Posterior cingulate gyrus (tissue), 11 donors: Measurements from ENCODE around the gene C9orf43.

Experiments
- DNase-seq, 10 donors: peaks; one replicate each; pipeline versions ENCODE4 v3.0.0 to v3.0.0-alpha.2; 2020 to 2021; ENCODE audit warnings: mixed read lengths in 3 of 10
- intact Hi-C: fragments of 100-400 bp; cut with DNase I; formaldehyde crosslinking; loops from one replicate; pipeline ENCODE4 v1.15.1; 2023

The C9orf43 gene

GRCh38 chr9:113461943-113462342 is 51.4 kb downstream of the C9orf43 start:
- intact Hi-C loops: no loop called here
- DNase-seq: no peak

- intact Hi-C loops: no loop called here
Measured at GRCh38 chr9:113462781-113463286, 52.3 kb downstream of the C9orf43 start.

GRCh38 chr9:113463418-113464285 is 53.1 kb downstream of the C9orf43 start, which contains the start of gene RGS3:
TSS of gene RGS3 (plus strand) at chr9:113463727. CDS start at chr9:113463803, 76 bp downstream.
- peak in 5 of 10 donors; percentile 21 to 83 (median 74) for DNase-seq
- intact Hi-C loops: no loop called here

More at GRCh38 chr9:113462781-113463286, 52.3 kb downstream of the C9orf43 start:
- no peak for DNase-seq

DNA sequence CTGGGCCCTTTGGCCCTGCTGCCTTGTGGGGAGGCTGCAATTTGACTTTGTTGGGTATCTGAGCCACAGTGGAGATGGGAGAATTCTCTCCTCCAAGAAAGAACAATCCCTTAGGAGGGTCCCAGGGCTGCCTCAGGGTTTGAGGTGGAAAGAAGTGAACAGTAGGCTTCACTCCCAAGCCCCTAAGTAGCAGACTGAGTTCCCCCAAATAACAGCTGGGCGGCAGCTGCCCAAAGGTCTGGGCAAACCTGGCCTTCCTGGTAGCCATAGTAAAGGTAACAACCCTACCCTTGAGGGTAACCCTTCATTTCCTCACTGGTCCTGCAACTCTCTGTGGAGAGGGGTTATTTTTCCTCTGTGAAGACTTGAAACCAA is 53.7 kb downstream of the C9orf43 start:
- no peak for DNase-seq
- intact Hi-C loops: no loop called here

- intact Hi-C loops: no loop called here
- no peak for DNase-seq
Measured at GRCh38 chr9:113465599-113466140, 55.1 kb downstream of the C9orf43 start.

GRCh38 chr9:113467183-113467582 is 56.6 kb downstream of the C9orf43 start:
- intact Hi-C loops: no loop called here

GRCh38 chr9:113468716-113469448 is 58.3 kb downstream of the C9orf43 start:
- intact Hi-C loops: no loop called here
- DNase-seq: peak in 6 of 10 donors; percentile 23 to 93 (median 40)

More at GRCh38 chr9:113467183-113467582, 56.6 kb downstream of the C9orf43 start:
- DNase-seq: no peak

DNA sequence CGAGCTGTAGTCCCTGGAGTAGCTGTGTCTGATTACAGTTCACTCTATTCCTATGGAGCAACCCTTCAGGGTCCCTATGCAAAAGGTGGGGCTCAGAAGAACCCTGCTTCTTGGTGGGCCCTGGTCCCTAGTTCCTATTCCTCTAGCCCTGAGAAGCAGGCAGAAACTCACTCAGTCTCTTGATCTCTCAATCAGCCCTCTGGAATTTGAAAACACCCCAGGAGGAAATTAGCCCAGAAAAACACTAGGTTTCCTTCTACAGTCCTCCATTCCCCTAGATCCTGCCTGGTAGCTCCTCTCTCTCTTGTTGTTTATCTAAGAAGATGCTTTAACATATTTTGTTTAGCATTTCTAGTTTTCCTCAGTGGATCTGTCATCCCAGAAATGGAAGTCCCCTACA is 60.6 kb downstream of the C9orf43 start:
- no peak for DNase-seq
- intact Hi-C loops: no loop called here

GRCh38 chr9:113471566-113471965 is 61.0 kb downstream of the C9orf43 start:
- intact Hi-C loops: no loop called here
- no peak for DNase-seq

DNA sequence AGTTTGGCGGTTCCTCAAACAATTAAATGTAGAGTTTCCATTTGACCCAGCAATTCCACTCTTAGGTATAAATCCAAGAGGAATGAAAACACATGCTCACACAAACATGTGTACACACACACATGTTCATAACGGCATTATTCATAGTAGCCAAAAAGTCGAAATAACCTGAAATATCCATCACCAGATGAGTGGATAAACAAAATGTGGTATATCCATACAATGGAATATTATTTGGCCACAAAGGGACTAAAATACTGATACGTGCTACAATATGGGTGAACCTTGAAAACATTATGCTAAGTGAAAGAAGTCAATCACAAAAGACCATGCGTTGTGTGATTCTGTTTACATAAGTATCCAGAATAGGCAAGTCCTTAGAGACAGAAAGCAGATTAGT is 61.7 kb downstream of the C9orf43 start:
- no peak for DNase-seq
- intact Hi-C loops: no loop called here

DNA sequence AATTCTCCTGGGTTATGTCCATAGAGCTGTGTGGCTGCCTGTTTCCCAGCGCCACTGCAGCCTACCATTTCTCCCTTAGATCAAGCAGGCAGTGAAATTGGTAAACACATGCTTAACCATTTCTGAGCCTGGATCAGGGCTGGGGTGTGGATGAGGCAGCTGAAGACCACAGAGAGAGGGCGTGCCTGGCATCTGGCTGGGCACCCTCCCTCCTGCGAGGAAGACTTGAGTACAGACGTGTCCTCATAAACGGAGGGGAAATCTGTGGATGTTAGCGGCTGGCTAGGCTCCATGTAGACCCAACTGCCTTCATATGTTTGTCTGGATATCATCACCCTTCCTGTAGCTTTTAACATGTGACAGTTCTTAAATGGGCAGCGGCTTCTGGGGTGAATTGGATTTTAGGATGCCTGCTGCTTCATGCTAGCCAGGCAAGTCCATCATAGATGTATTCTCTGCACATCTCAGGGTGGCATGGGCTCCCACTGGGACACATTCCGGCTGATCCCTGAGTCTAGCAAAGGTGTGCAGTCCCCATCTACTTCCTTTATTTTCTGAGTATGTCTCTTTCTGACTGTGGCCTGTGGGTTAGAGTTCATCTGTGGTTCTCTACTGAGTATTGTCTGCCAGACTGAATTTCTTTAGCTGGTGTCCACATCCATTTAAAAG is 63.9 kb downstream of the C9orf43 start:
- DNase-seq: no peak
- intact Hi-C loops: no loop called here

- intact Hi-C loops: no loop called here
- no peak for DNase-seq
Measured at GRCh38 chr9:113475031-113475430, 64.5 kb downstream of the C9orf43 start.

GRCh38 chr9:113475992-113476391 is 65.4 kb downstream of the C9orf43 start:
- intact Hi-C loops: no loop called here
- no peak for DNase-seq

DNA sequence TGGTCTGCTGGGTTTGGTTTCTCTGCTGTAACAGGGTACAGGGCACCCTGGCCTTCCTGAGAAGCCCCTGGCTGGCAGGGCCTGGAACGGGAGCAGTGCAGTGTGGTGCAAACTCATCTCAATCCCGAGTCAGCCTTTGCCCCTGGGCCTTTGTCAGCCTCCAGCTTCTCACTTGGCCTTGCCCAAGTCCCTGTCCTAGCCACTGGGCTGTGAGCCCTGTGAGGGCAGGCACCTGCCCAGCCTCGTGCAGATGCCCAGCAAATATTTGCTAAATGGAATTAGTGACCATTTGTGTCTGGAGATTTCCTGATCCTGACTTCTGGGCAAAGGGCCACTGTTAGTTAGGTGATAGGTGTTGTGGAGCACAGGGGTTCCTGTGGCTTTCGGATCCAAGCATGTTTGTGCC is 66.0 kb downstream of the C9orf43 start:
- DNase-seq: no peak
- intact Hi-C loops: no loop called here

- intact Hi-C loops: no loop called here
- DNase-seq: no peak
Measured at GRCh38 chr9:113477058-113477457, 66.5 kb downstream of the C9orf43 start.

DNA sequence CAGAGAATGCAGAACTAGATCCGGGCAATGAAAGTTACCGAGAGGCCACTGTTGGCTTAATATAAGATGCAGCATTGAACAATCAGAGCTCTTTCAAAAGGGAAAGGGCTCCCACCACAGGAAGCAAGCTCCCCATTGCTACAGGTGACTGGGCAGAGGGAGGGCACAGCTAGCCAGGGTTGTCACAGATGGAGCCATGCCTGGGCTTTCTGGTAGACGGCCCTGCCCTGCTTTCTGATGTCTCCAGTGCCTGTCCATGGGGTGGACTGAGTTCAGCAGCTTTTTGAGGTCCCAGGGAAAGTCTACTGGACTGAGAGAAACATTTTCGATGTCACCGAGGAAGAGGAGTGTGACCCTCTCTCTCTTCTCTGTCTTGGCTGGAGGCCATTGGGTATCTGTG is 67.1 kb downstream of the C9orf43 start:
- intact Hi-C loops: no loop called here
- no peak for DNase-seq

DNA sequence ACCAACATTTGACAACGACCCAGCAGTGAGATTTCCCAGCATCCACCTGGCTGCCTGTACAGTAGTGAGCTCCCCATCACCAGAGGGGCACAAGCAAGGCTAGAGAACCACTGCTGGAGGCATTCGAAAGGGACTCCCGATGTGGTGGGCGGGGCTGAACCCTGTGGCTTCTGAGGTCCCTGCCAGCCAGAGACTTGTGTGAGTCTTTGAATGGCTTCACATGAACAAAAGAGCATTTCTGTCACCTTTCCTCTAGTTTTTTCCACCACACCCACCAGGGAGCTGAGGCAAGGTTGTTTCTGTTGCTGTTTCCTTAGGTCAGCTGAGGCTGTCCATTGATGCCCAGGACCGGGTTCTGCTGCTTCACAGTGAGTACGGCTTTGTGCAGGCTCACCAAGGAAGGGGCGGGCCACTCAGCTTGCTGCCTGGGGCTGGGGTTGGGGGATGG is 68.7 kb downstream of the C9orf43 start:
- intact Hi-C loops: no loop called here
- DNase-seq: no peak
